GM19099 (cell line): Measurements from ENCODE around the gene CLIC1.

Experiments
- POLR2A ChIP-seq: IDR thresholded peaks from 3 replicates; pipeline ENCODE4 v1.6.1; 2011; ENCODE audit warnings: low read depth; ENCODE audit not compliant: insufficient read length; ENCODE audit errors: extremely low read depth

The CLIC1 gene

GRCh38 chr6:31723980-31724691 is 12.2 kb downstream of the CLIC1 start:
- no peak for TF ChIP-seq POLR2A

- TF ChIP-seq POLR2A: no peak
Observed at GRCh38 chr6:31723245-31723979, 12.9 kb downstream of the CLIC1 start, which contains the start of gene MPIG6B. MPIG6B (plus strand) TSS chr6:31723373; CDS start chr6:31723384, 11 bp downstream.

GRCh38 chr6:31722173-31722572 is 14.2 kb downstream of the CLIC1 start:
- no peak for TF ChIP-seq POLR2A

GRCh38 chr6:31721351-31722020 is 14.8 kb downstream of the CLIC1 start, which contains the start of gene LY6G6C:
LY6G6C (minus strand) TSS chr6:31721746; CDS start chr6:31721679, 67 bp downstream.
- no peak for TF ChIP-seq POLR2A

GRCh38 chr6:31720196-31720770 is 16.0 kb downstream of the CLIC1 start:
- no peak for TF ChIP-seq POLR2A

GRCh38 chr6:31719001-31719400 is 17.3 kb downstream of the CLIC1 start:
- no peak for TF ChIP-seq POLR2A

GRCh38 chr6:31718265-31718664 is 18.1 kb downstream of the CLIC1 start:
- no peak for TF ChIP-seq POLR2A

- no peak for TF ChIP-seq POLR2A
Observed at GRCh38 chr6:31717499-31718222, 18.7 kb downstream of the CLIC1 start.

GRCh38 chr6:31715022-31715958 is 21.0 kb downstream of the CLIC1 start, which contains the start of gene LY6G6D:
LY6G6D (plus strand) TSS chr6:31715348; CDS start chr6:31715356, 8 bp downstream.
- TF ChIP-seq POLR2A: no peak

- TF ChIP-seq POLR2A: no peak
Observed at GRCh38 chr6:31713991-31714684, 22.2 kb downstream of the CLIC1 start.

GRCh38 chr6:31713465-31713864 is 22.9 kb downstream of the CLIC1 start:
- TF ChIP-seq POLR2A: no peak

GRCh38 chr6:31712296-31712695 is 24.0 kb downstream of the CLIC1 start:
- TF ChIP-seq POLR2A: no peak

GRCh38 chr6:31711233-31711632 is 25.1 kb downstream of the CLIC1 start:
- no peak for TF ChIP-seq POLR2A

- no peak for TF ChIP-seq POLR2A
Observed at GRCh38 chr6:31710523-31711219, 25.7 kb downstream of the CLIC1 start.
